ENCODE data around the gene LRRK1. TPM values are rescaled to one million over a fixed set of nuclear protein-coding genes. Genes with fewer than 3 reads are reported as not detected.

The LRRK1 gene
- total RNA-seq, 1 donor, result 20.2 TPM

- no peak for DNase-seq (ENCODE audit: low read depth in 2 of 3, low spot score in 2 of 3)
Measured at GRCh38 chr15:100931143-100931890, 12.2 kb downstream of the LRRK1 start.

GRCh38 chr15:100932676-100933348, 13.7 kb downstream of the LRRK1 start:
- DNase-seq (ENCODE audit: low read depth in 2 of 3, low spot score in 2 of 3), result no peak

GRCh38 chr15:100934166-100934565, 15.0 kb downstream of the LRRK1 start:
- no peak for DNase-seq (ENCODE audit: low read depth in 2 of 3, low spot score in 2 of 3)

GRCh38 chr15:100934726-100935125, 15.6 kb downstream of the LRRK1 start:
- DNase-seq (ENCODE audit: low read depth in 2 of 3, low spot score in 2 of 3), result peak in 2 of 3 donors; percentile 34 to 47

GRCh38 chr15:100937171-100937570, 18.0 kb downstream of the LRRK1 start:
- DNase-seq (ENCODE audit: low read depth in 2 of 3, low spot score in 2 of 3), result peak in 1 of 3 donors; percentile 60

- peak in 2 of 3 donors; percentile 44 to 71 for DNase-seq (ENCODE audit: low read depth in 2 of 3, low spot score in 2 of 3)
Measured at GRCh38 chr15:100939791-100940190, 20.6 kb downstream of the LRRK1 start.

- DNase-seq (ENCODE audit: low read depth in 2 of 3, low spot score in 2 of 3), result peak in 2 of 3 donors; percentile 59 to 78
Measured at GRCh38 chr15:100940767-100941379, 21.7 kb downstream of the LRRK1 start.

GRCh38 chr15:100941536-100941935, 22.4 kb downstream of the LRRK1 start:
- no peak for DNase-seq (ENCODE audit: low read depth in 2 of 3, low spot score in 2 of 3)

GRCh38 chr15:100942656-100943425, 23.7 kb downstream of the LRRK1 start:
- DNase-seq (ENCODE audit: low read depth in 2 of 3, low spot score in 2 of 3), result no peak

- no peak for DNase-seq (ENCODE audit: low read depth in 2 of 3, low spot score in 2 of 3)
Measured at GRCh38 chr15:100944244-100944895, 25.2 kb downstream of the LRRK1 start.

GRCh38 chr15:100944986-100945385, 25.8 kb downstream of the LRRK1 start:
- DNase-seq (ENCODE audit: low read depth in 2 of 3, low spot score in 2 of 3), result no peak

GRCh38 chr15:100947760-100948429, 28.7 kb downstream of the LRRK1 start:
- DNase-seq (ENCODE audit: low read depth in 2 of 3, low spot score in 2 of 3), result no peak

GRCh38 chr15:100948430-100948762, 29.2 kb downstream of the LRRK1 start:
- DNase-seq (ENCODE audit: low read depth in 2 of 3, low spot score in 2 of 3), result no peak

GRCh38 chr15:100949691-100950090, 30.5 kb downstream of the LRRK1 start:
- DNase-seq (ENCODE audit: low read depth in 2 of 3, low spot score in 2 of 3), result no peak

GRCh38 chr15:100951965-100952364, 32.8 kb downstream of the LRRK1 start:
- no peak for DNase-seq (ENCODE audit: low read depth in 2 of 3, low spot score in 2 of 3)

GRCh38 chr15:100952566-100952965, 33.4 kb downstream of the LRRK1 start:
- DNase-seq (ENCODE audit: low read depth in 2 of 3, low spot score in 2 of 3), result no peak

GRCh38 chr15:100958326-100959065, 39.3 kb downstream of the LRRK1 start:
- DNase-seq (ENCODE audit: low read depth in 2 of 3, low spot score in 2 of 3), result peak in 2 of 3 donors; percentile 24 to 45

- DNase-seq (ENCODE audit: low read depth in 2 of 3, low spot score in 2 of 3), result peak in 2 of 3 donors; percentile 14 to 40
Measured at GRCh38 chr15:100959066-100960050, 40.2 kb downstream of the LRRK1 start.

All from hematopoietic multipotent progenitor cell (in vitro differentiated cells).